GM13977 (cell line): Measurements from ENCODE around the gene LRRC9.
"Not testable (repeated sequence)": the region's sequence is repeated elsewhere in the genome, so short reads cannot be mapped to it uniquely, and the experiment has no call there.

Experiments used
- DNase-seq: peaks from one replicate; pipeline ENCODE4 v3.0.0; 2012; ENCODE audit warnings: low spot score
- in situ Hi-C: fragments of 300-500 bp; cut with MboI; formaldehyde crosslinking; loops from one replicate; pipeline ENCODE4 v1.12.0; 2022; ENCODE audit warnings: low sequenced_read_pairs, low pct_unique_long_range_greater_than_20kb, mixed read lengths, inconsistent platforms; ENCODE audit not compliant: unreplicated experiment
- TF ChIP-seq, protein P1 (sequence below): IDR thresholded peaks from 2 replicates; pipeline ENCODE4 v1.5.1; 2012; ENCODE audit warnings: mild to moderate bottlenecking, control low read depth; ENCODE audit not compliant: insufficient read depth; ENCODE audit errors: extremely low read depth, missing control alignments

Gene LRRC9

DNA sequence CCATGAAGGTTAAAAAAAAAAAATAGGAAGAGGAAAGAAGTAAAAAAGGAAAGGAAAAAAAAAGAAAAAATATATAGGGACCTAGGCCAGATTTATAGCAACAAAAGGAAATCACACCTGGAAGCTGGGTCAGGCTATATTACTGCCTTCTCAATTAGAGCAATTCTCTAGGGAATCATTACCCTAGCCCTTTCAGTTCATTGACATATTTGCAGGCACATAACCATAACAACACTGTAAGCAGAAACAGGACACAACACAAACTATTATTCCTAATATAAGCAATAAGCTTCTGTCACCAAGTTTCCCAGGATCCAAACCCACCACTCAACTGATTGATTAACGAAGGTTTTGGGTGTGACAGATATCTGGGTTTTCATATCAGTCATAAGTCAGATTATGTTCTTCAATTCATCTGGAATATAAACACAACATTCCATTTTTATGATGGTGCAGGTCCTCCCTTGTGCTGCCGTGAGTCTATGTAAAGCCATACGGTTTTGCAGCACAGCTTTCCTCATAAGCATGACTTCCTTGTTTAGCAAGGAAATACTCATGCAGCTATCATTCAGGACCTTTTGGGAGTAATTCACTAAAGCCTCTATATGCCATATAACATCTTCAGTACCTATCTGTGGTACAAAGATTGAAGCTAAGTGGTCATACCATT lies 176.0 kb downstream of the LRRC9 start:
- TF ChIP-seq, protein P1, sequence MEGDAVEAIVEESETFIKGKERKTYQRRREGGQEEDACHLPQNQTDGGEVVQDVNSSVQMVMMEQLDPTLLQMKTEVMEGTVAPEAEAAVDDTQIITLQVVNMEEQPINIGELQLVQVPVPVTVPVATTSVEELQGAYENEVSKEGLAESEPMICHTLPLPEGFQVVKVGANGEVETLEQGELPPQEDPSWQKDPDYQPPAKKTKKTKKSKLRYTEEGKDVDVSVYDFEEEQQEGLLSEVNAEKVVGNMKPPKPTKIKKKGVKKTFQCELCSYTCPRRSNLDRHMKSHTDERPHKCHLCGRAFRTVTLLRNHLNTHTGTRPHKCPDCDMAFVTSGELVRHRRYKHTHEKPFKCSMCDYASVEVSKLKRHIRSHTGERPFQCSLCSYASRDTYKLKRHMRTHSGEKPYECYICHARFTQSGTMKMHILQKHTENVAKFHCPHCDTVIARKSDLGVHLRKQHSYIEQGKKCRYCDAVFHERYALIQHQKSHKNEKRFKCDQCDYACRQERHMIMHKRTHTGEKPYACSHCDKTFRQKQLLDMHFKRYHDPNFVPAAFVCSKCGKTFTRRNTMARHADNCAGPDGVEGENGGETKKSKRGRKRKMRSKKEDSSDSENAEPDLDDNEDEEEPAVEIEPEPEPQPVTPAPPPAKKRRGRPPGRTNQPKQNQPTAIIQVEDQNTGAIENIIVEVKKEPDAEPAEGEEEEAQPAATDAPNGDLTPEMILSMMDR, result no peak
- DNase-seq, result no peak
- in situ Hi-C loops, result no loop called here

DNA sequence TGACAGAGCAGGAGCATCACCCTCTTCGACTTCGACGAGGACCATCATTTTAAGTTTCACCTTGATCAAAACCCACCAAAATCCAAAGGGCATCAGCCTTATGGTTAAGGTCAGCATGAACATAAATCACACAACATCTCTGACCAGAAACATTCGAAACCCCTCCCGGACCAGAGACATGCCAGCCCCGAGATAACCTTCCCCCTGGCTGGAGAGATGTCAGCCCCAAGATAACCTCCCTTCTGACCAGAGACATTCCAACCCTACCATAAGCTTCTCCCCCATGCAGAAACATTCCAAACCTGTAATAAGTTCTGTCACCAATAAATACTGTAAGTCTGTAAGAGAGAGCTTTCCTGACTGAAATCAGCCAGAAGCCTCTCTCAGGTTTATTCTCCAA lies 178.0 kb downstream of the LRRC9 start:
- in situ Hi-C loops, result no loop called here
- no peak for DNase-seq
- TF ChIP-seq, protein P1, result no peak

- in situ Hi-C loops, DNase-seq: not testable (repeated sequence)
Observed at GRCh38 chr14:60099855-60100254, 179.9 kb downstream of the LRRC9 start.

- TF ChIP-seq, protein P1, result no peak
- in situ Hi-C loops, result no loop called here
- no peak for DNase-seq
Observed at GRCh38 chr14:60101786-60102185, 181.8 kb downstream of the LRRC9 start.

- DNase-seq, result no peak
- TF ChIP-seq, protein P1, result no peak
- in situ Hi-C loops, result no loop called here
Observed at GRCh38 chr14:60102389-60102788, 182.4 kb downstream of the LRRC9 start.

- TF ChIP-seq, protein P1, result no peak
- DNase-seq, result no peak
- in situ Hi-C loops, result no loop called here
Observed at GRCh38 chr14:60106339-60106738, 186.4 kb downstream of the LRRC9 start.

DNA sequence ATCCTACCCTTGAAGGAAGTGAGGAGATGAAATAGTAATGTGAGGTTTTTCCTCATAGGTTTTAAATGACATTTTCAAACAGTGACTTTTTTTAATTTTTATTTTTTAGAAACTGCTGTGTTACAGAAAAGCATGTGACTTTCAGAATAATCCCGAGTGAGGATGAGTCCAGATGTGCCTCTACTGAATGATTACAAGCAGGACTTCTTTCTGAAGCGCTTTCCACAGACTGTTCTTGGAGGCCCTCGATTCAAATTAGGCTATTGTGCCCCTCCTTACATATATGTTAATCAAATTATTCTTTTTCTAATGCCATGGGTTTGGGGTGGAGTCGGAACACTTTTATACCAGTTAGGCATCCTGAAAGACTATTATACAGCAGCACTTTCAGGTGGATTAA lies 187.5 kb downstream of the LRRC9 start:
- TF ChIP-seq, protein P1, result no peak

More for the DNA sequence above, 187.5 kb downstream of the LRRC9 start:
- in situ Hi-C loops, result no loop called here
- no peak for DNase-seq
